MCF 10A (cell line): ENCODE data around the gene TREM2. TPM values are rescaled to one million over a fixed set of nuclear protein-coding genes. Genes with fewer than 3 reads are reported as not detected.

ENCODE experiments used
- BruUV-seq: library from RNA; stranded (reverse); fragments of 400-500 nt; replicated peaks from 2 replicates; lab custom pipeline; 2021; lab: Mats Ljungman, UMichigan
- CTCF ChIA-PET: fragments of 300-600 bp; sonication (Branson Sonifier 250); formaldehyde crosslinking; extraction: SDS; loops from one replicate; lab custom pipeline; 2021; ENCODE audit warnings: antibody characterized with exemption, inconsistent platforms; lab: Yijun Ruan, JAX
- POLR2A ChIA-PET: fragments of 300-600, 350-650 bp; sonication (Branson Sonifier 250); formaldehyde crosslinking; extraction: SDS; loops from one replicate; lab custom pipeline; 2020; ENCODE audit warnings: antibody characterized with exemption, inconsistent platforms; lab: Yijun Ruan, JAX
- DNase-seq: peaks from one replicate; pipeline ENCODE4 v3.0.0-alpha.2; 2018; ENCODE audit not compliant: unreplicated experiment
- H3K27ac Mint-ChIP-seq: one replicate; pipeline ENCODE4 v1.8.0; 2022; ENCODE audit warnings: mild to moderate bottlenecking, low read depth, mixed read lengths; ENCODE audit not compliant: unreplicated experiment
- H3K27me3 Mint-ChIP-seq: one replicate; pipeline ENCODE4 v1.8.0; 2022; ENCODE audit warnings: mixed read lengths; ENCODE audit not compliant: insufficient read depth, unreplicated experiment
- H3K36me3 Mint-ChIP-seq: one replicate; pipeline ENCODE4 v1.8.0; 2022; ENCODE audit warnings: mild to moderate bottlenecking, moderate library complexity, mixed read lengths; ENCODE audit not compliant: insufficient read depth, unreplicated experiment
- H3K4me1 Mint-ChIP-seq: one replicate; pipeline ENCODE4 v1.8.0; 2022; ENCODE audit warnings: mixed read lengths; ENCODE audit not compliant: insufficient read depth, unreplicated experiment
- H3K4me3 Mint-ChIP-seq: one replicate; pipeline ENCODE4 v1.8.0; 2022; ENCODE audit warnings: mild to moderate bottlenecking, moderate library complexity, mixed read lengths; ENCODE audit not compliant: unreplicated experiment
- H3K9me3 Mint-ChIP-seq: one replicate; pipeline ENCODE4 v1.8.0; 2022; ENCODE audit warnings: mixed read lengths; ENCODE audit not compliant: unreplicated experiment
- intact Hi-C: fragments of 100-400 bp; cut with micrococcal nuclease; formaldehyde crosslinking; loops from 2 replicates; pipeline ENCODE4 v1.14.1; 2022
- total RNA-seq: library from RNA; stranded (reverse); gene quantifications from 2 replicates; pipeline ENCODE4 v1.2.3, GENCODE V29; 2022
- TF ChIP-seq, protein P1 (sequence below): fragments of 200-600 bp; IDR thresholded peaks from one replicate; pipeline ENCODE4 v1.8.0; 2022; ENCODE audit warnings: antibody characterized with exemption, mild to moderate bottlenecking; ENCODE audit not compliant: unreplicated experiment

The TREM2 gene
- total RNA-seq, 1 experiment from 2014 or later: 0.63 TPM

DNA sequence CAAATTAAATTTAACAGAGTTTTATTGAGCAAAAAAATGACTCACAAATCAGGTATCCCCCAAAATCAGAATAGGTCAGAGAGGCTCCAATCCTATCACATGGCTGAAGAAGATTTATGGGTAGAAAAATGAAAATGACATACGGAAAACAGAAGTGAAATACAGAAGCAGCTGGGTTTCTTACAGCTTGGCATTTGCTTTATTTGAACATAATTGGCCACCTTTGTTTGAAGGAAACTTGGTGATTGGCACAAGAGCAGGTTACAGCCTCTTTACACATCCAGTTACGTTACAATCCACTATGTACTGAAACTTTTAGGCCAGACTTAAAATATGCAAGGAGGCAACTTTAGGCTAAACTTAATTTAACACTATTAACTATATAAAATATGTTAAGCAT, 11.7 kb upstream of the TREM2 start:
- H3K27me3 Mint-ChIP-seq: peaks cover 25% of the 10 kb centered on the region
- no TSS peak for BruUV-seq
- H3K9me3 Mint-ChIP-seq: no peaks in the 10 kb centered on the region
- TF ChIP-seq, protein P1, sequence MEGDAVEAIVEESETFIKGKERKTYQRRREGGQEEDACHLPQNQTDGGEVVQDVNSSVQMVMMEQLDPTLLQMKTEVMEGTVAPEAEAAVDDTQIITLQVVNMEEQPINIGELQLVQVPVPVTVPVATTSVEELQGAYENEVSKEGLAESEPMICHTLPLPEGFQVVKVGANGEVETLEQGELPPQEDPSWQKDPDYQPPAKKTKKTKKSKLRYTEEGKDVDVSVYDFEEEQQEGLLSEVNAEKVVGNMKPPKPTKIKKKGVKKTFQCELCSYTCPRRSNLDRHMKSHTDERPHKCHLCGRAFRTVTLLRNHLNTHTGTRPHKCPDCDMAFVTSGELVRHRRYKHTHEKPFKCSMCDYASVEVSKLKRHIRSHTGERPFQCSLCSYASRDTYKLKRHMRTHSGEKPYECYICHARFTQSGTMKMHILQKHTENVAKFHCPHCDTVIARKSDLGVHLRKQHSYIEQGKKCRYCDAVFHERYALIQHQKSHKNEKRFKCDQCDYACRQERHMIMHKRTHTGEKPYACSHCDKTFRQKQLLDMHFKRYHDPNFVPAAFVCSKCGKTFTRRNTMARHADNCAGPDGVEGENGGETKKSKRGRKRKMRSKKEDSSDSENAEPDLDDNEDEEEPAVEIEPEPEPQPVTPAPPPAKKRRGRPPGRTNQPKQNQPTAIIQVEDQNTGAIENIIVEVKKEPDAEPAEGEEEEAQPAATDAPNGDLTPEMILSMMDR: no peak
- intact Hi-C loops: no loop called here
- no peaks in the 10 kb centered on the region for H3K36me3 Mint-ChIP-seq
- H3K4me3 Mint-ChIP-seq: no peak overlapping the region
- POLR2A ChIA-PET: no interaction called here
- DNase-seq: no peak
- no peaks in the 10 kb centered on the region for H3K4me1 Mint-ChIP-seq
- CTCF ChIA-PET: interaction anchor here (0.6 kb wide), 2 partner anchors 42 to 43 kb away, joined by 3 to 5 read pairs; no protein-coding TSS in a partner anchor
- H3K27ac Mint-ChIP-seq: no peak overlapping the region

- no peak overlapping the region for H3K27ac Mint-ChIP-seq
- H3K4me1 Mint-ChIP-seq: no peaks in the 10 kb centered on the region
- no peaks in the 10 kb centered on the region for H3K36me3 Mint-ChIP-seq
- no peak for DNase-seq
- intact Hi-C loops: no loop called here
- BruUV-seq: no TSS peak
- peaks cover 22% of the 10 kb centered on the region for H3K27me3 Mint-ChIP-seq
- TF ChIP-seq, protein P1: no peak
- ChIA-PET CTCF (no interaction called here), POLR2A (no interaction called here)
- H3K4me3 Mint-ChIP-seq: no peak overlapping the region
- no peaks in the 10 kb centered on the region for H3K9me3 Mint-ChIP-seq
Observed at GRCh38 chr6:41171908-41172307, 9.0 kb upstream of the TREM2 start.

GRCh38 chr6:41170547-41171160, 7.7 kb upstream of the TREM2 start:
- Mint-ChIP-seq H3K36me3 (no peaks in the 10 kb centered on the region), H3K4me1 (no peaks in the 10 kb centered on the region), H3K9me3 (no peaks in the 10 kb centered on the region), H3K27ac (no peak overlapping the region), H3K27me3 (peaks cover 21% of the 10 kb centered on the region), H3K4me3 (no peak overlapping the region)
- no TSS peak for BruUV-seq
- POLR2A ChIA-PET: interaction anchor here (0.8 kb wide), 1 partner anchor 9 kb away, joined by 4 read pairs; no protein-coding TSS in a partner anchor
- CTCF ChIA-PET: interaction anchor here (0.6 kb wide), 2 partner anchors 419 to 1792 kb away, joined by 3 read pairs; no protein-coding TSS in a partner anchor
- DNase-seq: no peak
- intact Hi-C loops: no loop called here
- TF ChIP-seq, protein P1: no peak

GRCh38 chr6:41167173-41167963, 4.5 kb upstream of the TREM2 start:
- H3K36me3 Mint-ChIP-seq: peaks cover 5% of the 10 kb centered on the region
- no peak overlapping the region for H3K27ac Mint-ChIP-seq
- TF ChIP-seq, protein P1: no peak
- no peak overlapping the region for H3K4me3 Mint-ChIP-seq
- no peaks in the 10 kb centered on the region for H3K4me1 Mint-ChIP-seq
- ChIA-PET POLR2A (interaction anchor here (1.2 kb wide), 1 partner anchor 10 kb away, joined by 3 read pairs; no protein-coding TSS in a partner anchor), CTCF (no interaction called here)
- no TSS peak for BruUV-seq
- H3K27me3 Mint-ChIP-seq: peaks cover 18% of the 10 kb centered on the region
- H3K9me3 Mint-ChIP-seq: no peaks in the 10 kb centered on the region
- intact Hi-C loops: no loop called here
- peak; percentile 44 for DNase-seq
